GM19043 (cell line): ENCODE results near the gene BEST1.

Experiments
- ATAC-seq: cut with Tn5 transposase; IDR thresholded peaks from one replicate; pipeline ENCODE4 v1.9.1; 2021; ENCODE audit warnings: low read depth; ENCODE audit not compliant: unreplicated experiment

Gene BEST1

GRCh38 chr11:61914471-61915171 lies 35.5 kb upstream of the BEST1 start:
- no peak for ATAC-seq

DNA sequence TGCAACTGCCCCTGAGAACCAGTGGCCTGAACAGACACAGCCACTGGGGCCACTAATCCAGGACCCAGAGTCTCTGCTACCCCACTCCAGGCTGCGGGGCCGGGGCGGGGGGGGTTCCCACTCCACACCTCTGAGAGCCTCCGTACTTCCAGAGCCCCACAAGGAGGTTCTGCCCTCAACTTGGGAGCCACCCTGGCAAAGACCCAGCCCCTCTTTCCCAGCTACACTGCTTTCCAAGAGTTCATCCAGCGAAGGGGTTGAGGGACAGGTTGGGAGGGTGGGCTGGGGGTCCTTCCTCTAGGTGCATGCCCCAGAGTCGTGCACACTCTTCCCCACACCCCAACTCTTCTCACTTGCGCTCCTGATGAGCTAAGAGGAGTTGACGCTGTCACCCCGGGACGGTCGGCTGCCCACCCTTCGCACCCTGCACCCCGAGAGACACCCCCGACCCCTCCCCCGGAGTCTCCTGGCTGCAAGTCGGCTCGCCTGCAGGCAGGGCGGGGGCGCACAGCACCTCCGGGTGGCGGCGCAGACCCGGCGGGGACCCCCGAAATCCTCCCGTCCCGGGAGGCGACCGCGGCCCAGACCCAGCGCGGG lies 33.3 kb upstream of the BEST1 start:
- ATAC-seq: no peak

DNA sequence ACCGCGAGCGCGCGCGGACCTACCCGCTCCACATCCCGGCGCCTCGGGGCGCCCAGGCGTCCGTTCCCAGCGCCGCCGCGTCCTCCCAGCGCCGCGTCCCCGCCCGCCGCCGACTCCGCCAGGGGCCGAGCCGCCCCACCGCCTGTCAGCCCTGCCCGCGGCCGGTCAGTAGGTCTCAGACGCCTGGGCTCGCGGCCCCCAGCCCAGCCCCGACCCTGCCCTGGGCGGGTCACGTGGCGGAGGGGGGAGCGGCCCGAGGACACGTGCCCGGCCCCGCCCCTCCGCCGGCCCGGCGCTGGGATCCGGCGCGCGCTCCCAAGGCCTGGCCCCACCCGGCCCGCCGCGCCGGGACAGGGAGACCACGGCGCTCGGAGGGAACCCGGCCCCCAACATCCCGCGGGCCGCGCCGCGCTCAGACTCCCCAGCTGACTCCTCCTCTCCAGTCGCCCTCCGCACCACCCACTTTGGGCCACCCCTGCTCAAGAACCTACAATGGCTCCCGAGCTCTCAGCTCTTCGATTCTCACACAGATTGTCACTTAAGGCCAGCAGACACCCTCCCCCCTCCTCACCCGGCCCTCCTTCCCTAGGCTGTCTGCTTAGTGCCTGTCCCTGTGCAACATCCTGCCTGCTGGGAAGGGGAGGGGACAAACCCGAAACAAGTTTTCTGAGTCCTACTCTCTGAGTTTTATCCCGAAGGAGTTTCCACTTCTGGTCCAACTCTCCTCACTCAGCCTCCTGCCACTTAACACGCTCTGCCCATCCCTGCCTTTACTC lies 32.6 kb upstream of the BEST1 start, which contains the start of gene RAB3IL1:
Gene RAB3IL1 (minus strand): TSS at position 233 of the 776 bp plus-strand sequence. CDS start 199 bp downstream, at position 34.
- ATAC-seq: no peak

- ATAC-seq: no peak
Observed at GRCh38 chr11:61918251-61918937, 31.8 kb upstream of the BEST1 start.

DNA sequence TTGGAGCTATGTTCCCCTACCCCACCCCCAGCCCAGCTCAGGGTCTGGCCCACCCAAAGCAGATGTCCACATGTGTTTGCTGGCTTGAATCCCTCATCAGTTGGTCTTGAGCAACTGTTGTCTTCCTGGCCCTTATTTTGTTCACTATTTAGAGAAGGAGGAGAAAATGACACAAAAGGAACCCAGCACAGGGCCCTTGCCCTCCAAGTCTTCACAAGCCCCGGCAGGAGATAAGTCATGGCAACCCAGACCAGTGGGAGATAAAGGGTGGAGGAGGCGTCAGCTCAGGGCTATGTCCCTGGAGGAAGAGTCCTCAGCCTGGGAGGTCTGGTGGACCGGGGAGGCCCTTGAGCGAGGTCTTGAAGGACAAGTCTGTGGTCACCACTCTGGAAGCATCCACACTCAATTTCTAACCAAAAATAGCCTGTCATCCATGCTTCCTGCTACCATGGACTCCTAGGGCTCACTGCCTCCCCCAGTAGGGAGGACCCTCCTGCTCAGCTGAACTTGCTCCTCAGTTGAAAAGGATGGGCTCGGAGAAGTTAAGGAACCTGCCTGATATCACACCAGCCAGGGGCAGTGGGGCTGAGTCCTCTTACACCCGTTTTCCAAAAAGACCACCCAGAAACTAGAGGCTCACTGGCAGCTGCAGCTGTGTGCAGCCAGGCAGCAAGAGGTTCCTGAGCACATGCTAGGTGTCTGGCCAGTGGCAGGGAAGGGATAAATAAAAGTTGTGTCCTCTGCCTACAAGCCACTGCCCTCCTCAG lies 31.0 kb upstream of the BEST1 start:
- ATAC-seq: no peak

- ATAC-seq: no peak
Observed at GRCh38 chr11:61919705-61920631, 30.2 kb upstream of the BEST1 start.

GRCh38 chr11:61921446-61921845 lies 28.7 kb upstream of the BEST1 start:
- no peak for ATAC-seq

GRCh38 chr11:61922539-61922938 lies 27.6 kb upstream of the BEST1 start:
- ATAC-seq: no peak

GRCh38 chr11:61923166-61924063 lies 26.7 kb upstream of the BEST1 start:
- ATAC-seq: no peak

DNA sequence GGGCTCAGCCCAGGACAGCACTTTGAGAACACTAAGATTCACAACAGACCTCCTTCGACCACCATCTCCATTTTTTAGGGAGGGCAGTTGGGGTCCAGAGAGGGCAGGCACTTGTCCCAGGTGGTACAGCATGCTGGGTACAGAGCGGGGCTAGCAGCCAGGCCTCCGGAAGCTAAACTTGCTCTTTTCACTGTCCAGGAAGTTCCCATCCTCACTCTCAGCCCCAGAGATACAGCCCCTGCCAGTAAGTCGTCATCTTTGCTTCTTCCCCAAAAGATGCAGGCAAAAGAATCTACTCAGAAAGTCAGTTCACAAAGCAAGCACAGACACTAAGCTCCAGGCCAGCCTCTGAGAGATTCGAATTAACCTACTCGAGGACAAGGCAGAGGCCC lies 26.1 kb upstream of the BEST1 start:
- ATAC-seq: no peak

DNA sequence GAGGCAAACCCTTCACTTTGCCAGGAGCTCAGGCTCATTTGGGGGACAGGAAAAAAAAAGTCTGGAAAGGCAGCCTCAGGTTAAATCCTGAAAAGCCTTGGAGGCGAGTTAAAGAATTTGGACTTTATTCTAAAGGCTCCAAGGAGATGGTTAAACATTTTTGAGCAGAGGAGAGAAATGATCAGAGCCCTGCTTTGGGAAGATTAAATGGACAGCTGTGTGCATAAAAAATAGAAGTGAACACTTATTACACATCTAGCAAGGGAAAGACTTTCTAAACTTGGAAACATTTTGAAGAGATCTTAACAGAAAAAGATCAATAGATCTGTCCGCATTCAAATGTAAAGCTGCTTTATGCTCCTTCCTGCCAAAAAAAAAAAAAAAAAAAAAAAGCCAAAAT lies 24.4 kb upstream of the BEST1 start:
- ATAC-seq: no peak

DNA sequence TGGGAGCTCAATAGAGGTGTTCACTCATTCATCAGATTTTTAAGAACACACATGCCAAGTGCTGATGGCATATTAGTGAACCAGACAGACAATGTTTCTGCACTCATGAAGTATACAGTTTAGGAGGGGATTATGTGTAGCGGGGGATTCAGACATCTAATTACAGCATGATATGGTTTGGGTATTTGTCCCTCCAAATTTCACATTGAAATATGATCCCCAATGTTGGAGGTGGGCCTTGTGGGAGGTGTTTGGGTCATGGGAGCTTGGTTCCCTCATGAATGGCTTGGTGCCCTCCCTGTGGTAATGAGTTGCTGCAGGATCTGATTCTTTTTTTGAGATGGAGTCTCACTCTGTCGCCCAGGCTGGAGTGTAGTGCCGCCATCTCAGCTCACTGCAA lies 23.9 kb upstream of the BEST1 start:
- ATAC-seq: no peak

- no peak for ATAC-seq
Observed at GRCh38 chr11:61927501-61927900, 22.6 kb upstream of the BEST1 start.

DNA sequence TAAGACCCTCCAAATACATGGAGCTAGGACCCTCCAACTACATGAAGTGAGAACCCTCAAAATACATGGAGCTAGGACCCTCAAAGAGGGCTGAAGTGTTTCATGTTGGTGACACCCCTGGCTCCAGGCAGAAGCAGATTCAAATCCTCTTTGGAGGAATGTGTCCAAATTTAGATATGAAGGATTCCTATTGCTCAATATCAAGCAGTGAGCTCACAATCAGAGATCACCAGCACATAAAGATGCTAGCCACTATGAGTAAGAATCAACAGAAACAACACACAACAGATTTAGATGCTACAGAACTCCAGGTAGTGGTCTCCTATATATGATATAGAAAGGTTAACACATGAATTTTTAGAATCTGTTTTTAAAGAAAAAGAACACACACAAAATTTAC lies 21.5 kb upstream of the BEST1 start:
- no peak for ATAC-seq

DNA sequence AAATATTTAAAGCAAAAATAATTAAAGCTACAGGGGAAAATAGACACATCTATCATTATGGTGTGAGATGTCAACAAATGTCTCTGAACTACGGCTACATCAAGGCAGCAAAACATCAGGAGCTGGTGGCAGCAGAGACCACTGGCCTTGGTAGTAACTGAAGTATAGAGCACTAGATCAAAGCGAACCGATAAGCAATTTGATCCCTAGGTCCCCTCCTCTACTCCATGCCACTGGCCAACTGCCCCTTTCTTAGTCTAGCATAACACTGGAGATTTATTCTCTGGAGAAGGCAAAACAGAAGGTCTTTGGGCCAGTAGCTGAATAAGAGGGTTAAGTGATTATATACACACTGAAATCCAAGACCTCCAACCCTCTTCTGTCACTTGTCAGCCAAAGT lies 19.2 kb upstream of the BEST1 start:
- no peak for ATAC-seq

DNA sequence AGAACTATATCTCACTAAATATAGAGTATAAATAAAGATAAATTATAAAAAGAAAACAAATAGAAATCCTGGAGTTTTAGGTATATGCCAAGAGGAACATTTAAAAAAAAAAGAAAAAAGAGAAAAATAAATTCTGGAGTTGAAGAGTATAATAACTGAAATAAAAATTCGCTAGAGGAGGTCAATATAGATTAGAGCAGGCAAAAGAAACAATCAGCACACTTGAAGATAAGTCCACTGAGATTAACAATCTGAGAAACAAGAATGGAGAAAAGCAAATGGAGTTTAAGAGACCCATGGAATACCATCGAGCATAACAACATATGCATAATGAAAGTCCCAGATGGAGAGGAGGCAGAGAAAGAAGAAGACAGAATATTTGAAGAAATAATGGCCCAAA lies 14.3 kb upstream of the BEST1 start:
- ATAC-seq: no peak

DNA sequence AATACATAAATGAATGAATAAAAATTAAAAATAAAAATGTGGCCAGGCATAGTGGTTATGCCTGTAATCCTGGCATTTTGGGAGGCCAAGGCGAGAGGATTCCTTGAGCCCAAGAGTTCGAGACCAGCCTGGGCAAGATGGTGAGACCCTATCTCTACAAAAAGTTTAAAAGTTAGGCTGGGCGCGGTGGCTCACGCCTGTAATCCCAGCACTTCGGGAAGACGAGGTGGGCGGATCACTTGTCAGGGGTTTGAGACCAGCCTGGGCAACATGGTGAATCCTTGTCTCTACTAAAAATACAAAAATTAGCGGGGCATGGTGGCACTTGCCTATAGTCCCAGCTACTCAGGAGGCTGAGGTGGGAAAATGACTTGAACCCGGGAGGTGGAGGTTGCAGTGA lies 9.7 kb upstream of the BEST1 start:
- ATAC-seq: no peak

- no peak for ATAC-seq
Observed at GRCh38 chr11:61945191-61945590, 5.0 kb upstream of the BEST1 start.
